Fibroblast of lung (primary cell): ENCODE results near the gene SIVA1. TPM values are rescaled to one million over a fixed set of nuclear protein-coding genes. Genes with fewer than 3 reads are reported as not detected.

ENCODE experiments used
- DNase-seq, 2 donors: peaks; one replicate each; pipeline versions ENCODE4 v3.0.0 to v3.0.0-alpha.2; 2010; ENCODE audit warnings: low read depth in 2 of 2
- H2AFZ ChIP-seq: 2 replicates; pipeline ENCODE4 v1.5.1; 2012; ENCODE audit warnings: low read length, control low read depth, inconsistent platforms
- H3K27ac ChIP-seq: 2 replicates; pipeline ENCODE4 v1.5.1; 2011; ENCODE audit warnings: low read length, control low read depth; ENCODE audit not compliant: insufficient read depth
- H3K27me3 ChIP-seq: 2 replicates; pipeline ENCODE4 v1.5.1; 2011; ENCODE audit warnings: mild to moderate bottlenecking, low read length; ENCODE audit not compliant: control insufficient read depth, insufficient read depth
- H3K36me3 ChIP-seq: 2 replicates; pipeline ENCODE4 v1.5.1; 2011; ENCODE audit warnings: low read length; ENCODE audit not compliant: control insufficient read depth, insufficient read depth
- H3K4me1 ChIP-seq: 2 replicates; pipeline ENCODE4 v1.5.1; 2011; ENCODE audit warnings: low read length; ENCODE audit not compliant: control insufficient read depth, insufficient read depth; ENCODE audit errors: extremely low read depth
- H3K4me2 ChIP-seq: 2 replicates; pipeline ENCODE4 v1.5.1; 2011; ENCODE audit warnings: low read length, control low read depth; ENCODE audit not compliant: insufficient read depth; ENCODE audit errors: extremely low read depth
- H3K4me3 ChIP-seq, 4 experiments: fragments of 200-600 bp in 1 of 4; sonication (generic) in 1 of 4; replicated peaks in 1 of 4; 2 replicates each; pipeline ENCODE4 v1.5.1; 2011 to 2016; ENCODE audit warnings: low read length in 4 of 4, low read depth in 3 of 4, mild to moderate bottlenecking in 3 of 4, control low read depth in 2 of 4, inconsistent platforms in 1 of 4, mixed read lengths in 1 of 4; ENCODE audit not compliant: insufficient read depth in 1 of 4; ENCODE audit errors: control extremely low read depth in 1 of 4
- H3K79me2 ChIP-seq: 2 replicates; pipeline ENCODE4 v1.5.1; 2012; ENCODE audit warnings: mild to moderate bottlenecking, low read length, inconsistent platforms; ENCODE audit not compliant: control insufficient read depth, insufficient read depth
- H3K9ac ChIP-seq: 2 replicates; pipeline ENCODE4 v1.5.1; 2011; ENCODE audit warnings: mild to moderate bottlenecking, low read length, control low read depth; ENCODE audit not compliant: insufficient read depth
- H3K9me3 ChIP-seq: 2 replicates; pipeline ENCODE4 v1.5.1; 2012; ENCODE audit warnings: low read depth, low read length; ENCODE audit not compliant: control insufficient read depth, insufficient read depth
- H4K20me1 ChIP-seq: 2 replicates; pipeline ENCODE4 v1.5.1; 2011; ENCODE audit warnings: low read length; ENCODE audit not compliant: control insufficient read depth, insufficient read depth; ENCODE audit errors: extremely low read depth
- EZH2 ChIP-seq: IDR thresholded peaks from 2 replicates; pipeline ENCODE4 v1.5.1; 2012; ENCODE audit warnings: low read length, control low read depth, mild to moderate bottlenecking; ENCODE audit errors: missing control alignments
- polyA plus RNA-seq, 2 donors: library from polyadenylated mRNA; depleted of rRNA in 1 of 2; stranded (reverse) in 1 of 2; unstranded in 1 of 2; fragments of >200 nt; gene quantifications; 2 replicates each; pipeline ENCODE4 v1.2.1, GENCODE V29; 2011 to 2012; ENCODE audit warnings: missing spikeins in 1 of 2
- total RNA-seq: library from RNA; depleted of rRNA; stranded (reverse); fragments of >200 nt; gene quantifications from 2 replicates; pipeline ENCODE4 v1.2.1, GENCODE V29; 2014
- TF ChIP-seq, protein P1 (sequence below), 2 donors: IDR thresholded peaks in 1 of 2; conservative IDR thresholded peaks in 1 of 2; 1 replicate in 1 of 2; 2 replicates in 1 of 2; pipeline ENCODE4 v1.5.1; 2011 to 2012; ENCODE audit warnings: low read length in 2 of 2, control low read depth in 1 of 2, inconsistent platforms in 1 of 2, low read depth in 1 of 2, mild to moderate bottlenecking in 1 of 2

The SIVA1 gene
- total and polyA plus RNA-seq, 2 donors (not counting 1 experiment from before 2014, with no cell fraction given), result 26.1 to 65.1 TPM

DNA sequence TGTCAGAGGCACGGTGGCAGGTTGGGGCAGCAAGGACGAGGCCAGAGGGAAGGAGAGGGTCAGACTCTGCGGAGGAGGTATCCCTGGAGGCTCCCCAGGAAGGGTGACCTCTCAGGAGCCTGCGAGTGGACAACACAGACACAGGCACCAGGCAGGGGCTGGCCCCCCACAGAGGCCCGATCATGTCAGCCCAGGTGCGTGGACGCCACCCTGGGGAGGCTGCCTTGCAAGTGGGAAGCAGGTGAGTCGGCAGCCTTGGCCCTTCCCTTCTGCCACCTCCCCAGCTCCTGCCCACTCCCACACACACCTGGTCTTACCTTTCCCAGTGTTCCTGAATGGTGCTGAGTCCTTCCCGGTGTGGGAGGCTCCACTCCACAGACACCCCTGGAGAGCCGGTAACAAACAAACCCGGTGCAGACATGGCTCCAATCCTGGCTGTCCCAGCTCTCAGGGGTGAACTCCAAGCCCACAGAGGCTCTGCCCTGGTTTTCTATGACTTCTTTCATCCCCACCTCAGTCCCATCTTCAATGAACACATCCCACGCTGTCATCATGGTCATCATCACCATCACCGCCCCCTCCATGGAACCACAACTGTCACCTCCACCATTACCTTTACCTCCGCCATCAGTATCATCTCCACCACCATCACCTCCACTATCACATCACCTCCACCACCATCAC is 53.1 kb downstream of the SIVA1 start:
- H3K79me2 ChIP-seq, result no peaks in the 10 kb centered on the region
- H3K4me3 ChIP-seq, result no peak overlapping the region
- peaks cover 14% of the 10 kb centered on the region for H3K4me1 ChIP-seq
- no peaks in the 10 kb centered on the region for H4K20me1 ChIP-seq
- H3K4me2 ChIP-seq, result no peak overlapping the region
- H3K27me3 ChIP-seq, result no peaks in the 10 kb centered on the region
- H3K36me3 ChIP-seq, result no peaks in the 10 kb centered on the region
- no peak overlapping the region for H3K9ac ChIP-seq
- no peak for DNase-seq
- TF ChIP-seq, protein P1, sequence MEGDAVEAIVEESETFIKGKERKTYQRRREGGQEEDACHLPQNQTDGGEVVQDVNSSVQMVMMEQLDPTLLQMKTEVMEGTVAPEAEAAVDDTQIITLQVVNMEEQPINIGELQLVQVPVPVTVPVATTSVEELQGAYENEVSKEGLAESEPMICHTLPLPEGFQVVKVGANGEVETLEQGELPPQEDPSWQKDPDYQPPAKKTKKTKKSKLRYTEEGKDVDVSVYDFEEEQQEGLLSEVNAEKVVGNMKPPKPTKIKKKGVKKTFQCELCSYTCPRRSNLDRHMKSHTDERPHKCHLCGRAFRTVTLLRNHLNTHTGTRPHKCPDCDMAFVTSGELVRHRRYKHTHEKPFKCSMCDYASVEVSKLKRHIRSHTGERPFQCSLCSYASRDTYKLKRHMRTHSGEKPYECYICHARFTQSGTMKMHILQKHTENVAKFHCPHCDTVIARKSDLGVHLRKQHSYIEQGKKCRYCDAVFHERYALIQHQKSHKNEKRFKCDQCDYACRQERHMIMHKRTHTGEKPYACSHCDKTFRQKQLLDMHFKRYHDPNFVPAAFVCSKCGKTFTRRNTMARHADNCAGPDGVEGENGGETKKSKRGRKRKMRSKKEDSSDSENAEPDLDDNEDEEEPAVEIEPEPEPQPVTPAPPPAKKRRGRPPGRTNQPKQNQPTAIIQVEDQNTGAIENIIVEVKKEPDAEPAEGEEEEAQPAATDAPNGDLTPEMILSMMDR (conservative IDR thresholded peaks at IDR 0.05 in 1 of 2, IDR thresholded peaks at IDR 0.05 in 1 of 2; ENCODE audit: low read depth in 1 of 2, low read length in 2 of 2), result no peak
- no peak for TF ChIP-seq EZH2
- no peak overlapping the region for H2AFZ ChIP-seq
- no peak overlapping the region for H3K27ac ChIP-seq
- no peaks in the 10 kb centered on the region for H3K9me3 ChIP-seq

DNA sequence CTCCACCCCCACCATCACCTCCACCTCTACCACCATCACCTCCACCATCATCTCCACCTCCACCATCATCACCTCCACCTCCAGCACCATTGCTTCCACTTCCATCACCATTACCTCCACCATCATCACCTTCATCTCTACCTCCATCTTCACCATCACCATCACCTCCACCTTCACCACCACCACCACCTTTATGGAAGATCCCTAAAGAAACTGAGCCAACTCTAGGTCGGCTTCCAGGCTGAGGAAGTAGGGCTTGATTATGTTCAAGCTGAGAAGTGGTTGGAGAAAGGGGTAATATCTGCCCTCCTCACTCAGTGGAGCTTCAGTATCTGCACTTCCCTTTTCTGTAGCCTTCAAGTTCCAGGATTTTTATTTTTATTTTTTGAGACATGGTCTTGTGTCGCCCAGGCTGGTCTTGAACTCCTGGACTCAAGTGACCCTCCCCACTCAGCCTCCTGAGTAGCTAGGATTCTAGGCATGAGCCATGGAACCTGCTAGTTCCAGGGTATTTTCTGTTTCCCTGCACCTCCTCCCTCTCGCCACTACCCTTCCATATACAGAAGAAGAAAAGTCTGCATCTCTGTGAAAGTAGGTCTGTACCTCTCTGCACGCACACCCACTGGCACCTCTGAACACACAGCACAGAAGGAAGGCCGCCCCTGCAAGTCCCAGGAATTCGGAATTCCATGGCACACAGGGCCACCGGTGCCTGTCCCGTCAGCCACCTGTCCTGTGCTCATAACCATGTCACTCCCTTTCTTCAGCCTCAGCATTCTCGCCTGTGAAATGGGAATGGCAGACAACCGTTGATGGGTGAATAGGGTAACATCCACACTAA is 53.9 kb downstream of the SIVA1 start:
- H3K9ac ChIP-seq, result no peak overlapping the region
- no peaks in the 10 kb centered on the region for H3K9me3 ChIP-seq
- H3K4me2 ChIP-seq, result no peak overlapping the region
- no peaks in the 10 kb centered on the region for H3K36me3 ChIP-seq
- no peak overlapping the region for H3K4me3 ChIP-seq
- peaks cover 9% of the 10 kb centered on the region for H3K4me1 ChIP-seq
- no peaks in the 10 kb centered on the region for H3K79me2 ChIP-seq
- no peak for TF ChIP-seq EZH2
- TF ChIP-seq, protein P1 (conservative IDR thresholded peaks at IDR 0.05 in 1 of 2, IDR thresholded peaks at IDR 0.05 in 1 of 2; ENCODE audit: low read depth in 1 of 2, low read length in 2 of 2), result no peak
- DNase-seq, result no peak
- no peak overlapping the region for H3K27ac ChIP-seq
- no peaks in the 10 kb centered on the region for H4K20me1 ChIP-seq
- H2AFZ ChIP-seq, result no peak overlapping the region
- H3K27me3 ChIP-seq, result no peaks in the 10 kb centered on the region

DNA sequence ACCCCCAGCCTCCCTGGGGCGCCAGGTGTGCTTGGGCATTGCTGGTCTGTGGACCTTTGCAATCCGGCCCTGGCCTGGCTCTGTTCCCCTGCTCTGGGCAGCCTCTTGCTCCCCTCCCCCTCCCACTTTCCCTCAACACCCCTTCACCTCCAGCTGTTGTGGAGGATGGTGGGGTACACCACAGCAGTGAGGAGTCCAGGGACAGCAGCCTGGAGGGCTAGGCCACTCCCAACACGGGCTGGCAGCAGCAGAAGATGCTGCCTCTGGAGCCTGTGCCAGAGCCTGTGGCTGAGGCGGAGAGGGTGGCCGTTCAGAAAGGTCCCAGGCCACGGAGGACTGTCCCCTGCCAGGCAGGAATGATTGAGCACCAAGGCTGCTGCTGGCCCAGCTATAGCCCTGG is 55.5 kb downstream of the SIVA1 start:
- Histone ChIP-seq H3K4me2 (no peak overlapping the region), H3K27me3 (no peaks in the 10 kb centered on the region), H3K4me1 (peaks cover 7% of the 10 kb centered on the region), H3K4me3 (no peak overlapping the region), H3K9ac (no peak overlapping the region), H3K27ac (no peak overlapping the region), H4K20me1 (no peaks in the 10 kb centered on the region), H3K9me3 (no peaks in the 10 kb centered on the region), H3K79me2 (no peaks in the 10 kb centered on the region), H2AFZ (no peak overlapping the region), H3K36me3 (no peaks in the 10 kb centered on the region)
- DNase-seq, result no peak
- TF ChIP-seq EZH2, result no peak
- TF ChIP-seq, protein P1 (conservative IDR thresholded peaks at IDR 0.05 in 1 of 2, IDR thresholded peaks at IDR 0.05 in 1 of 2; ENCODE audit: low read depth in 1 of 2, low read length in 2 of 2), result no peak
